COR-L47 (cell line): ENCODE results near the gene USP36.
"Not testable (repeated sequence)": the region's sequence is repeated elsewhere in the genome, so short reads cannot be mapped to it uniquely, and the experiment has no call there.

Experiments
- DNase-seq: peaks from one replicate; lab custom pipeline; 2025; lab: John Stamatoyannopoulos, UW

Gene USP36

GRCh38 chr17:78872486-78872885, 31.9 kb upstream of the USP36 start:
- no peak for DNase-seq

DNA sequence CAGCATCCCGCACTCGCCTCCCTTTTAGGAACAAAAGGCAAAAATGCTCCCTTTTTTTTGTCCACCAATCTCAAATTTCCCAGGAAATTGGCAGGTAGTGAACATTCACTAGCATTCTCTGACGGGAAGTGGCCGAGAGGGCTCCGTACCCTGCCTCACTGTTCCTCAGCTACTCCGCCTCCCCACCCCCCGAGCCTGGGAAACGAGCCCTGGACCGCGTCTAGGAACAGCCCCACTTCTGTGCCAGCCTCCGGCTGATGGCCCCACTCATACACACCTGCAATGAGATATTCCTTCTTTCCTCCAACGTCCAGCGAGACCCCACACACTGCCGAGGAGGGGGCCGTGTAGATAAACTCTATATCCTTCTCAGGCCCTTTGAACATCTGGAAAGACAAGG, 30.0 kb upstream of the USP36 start:
- DNase-seq, result no peak

GRCh38 chr17:78868391-78868790, 27.8 kb upstream of the USP36 start:
- no peak for DNase-seq

DNA sequence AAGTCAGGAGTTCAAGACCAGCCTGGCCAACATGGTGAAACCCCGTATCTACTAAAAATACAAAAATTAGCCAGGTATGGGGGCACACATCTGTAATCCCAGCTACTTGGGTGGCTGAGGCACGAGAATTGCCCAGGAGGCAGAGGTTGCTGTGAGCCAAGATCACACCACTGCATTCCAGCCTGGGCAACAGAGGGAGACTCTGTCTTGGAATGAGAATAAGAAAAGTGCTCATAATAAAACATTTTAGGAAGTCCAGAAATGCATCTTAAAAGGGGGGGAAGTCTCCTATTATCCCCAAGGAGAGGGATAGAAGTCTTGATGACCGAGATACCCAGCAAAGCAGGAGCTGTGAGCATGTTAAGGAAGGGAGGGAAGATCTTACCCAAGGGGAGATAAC, 26.4 kb upstream of the USP36 start:
- DNase-seq, result not testable (repeated sequence)

GRCh38 chr17:78865682-78866390, 25.2 kb upstream of the USP36 start:
- peak; percentile 64 for DNase-seq

- DNase-seq, result no peak
Measured at GRCh38 chr17:78864117-78864516, 23.5 kb upstream of the USP36 start.

DNA sequence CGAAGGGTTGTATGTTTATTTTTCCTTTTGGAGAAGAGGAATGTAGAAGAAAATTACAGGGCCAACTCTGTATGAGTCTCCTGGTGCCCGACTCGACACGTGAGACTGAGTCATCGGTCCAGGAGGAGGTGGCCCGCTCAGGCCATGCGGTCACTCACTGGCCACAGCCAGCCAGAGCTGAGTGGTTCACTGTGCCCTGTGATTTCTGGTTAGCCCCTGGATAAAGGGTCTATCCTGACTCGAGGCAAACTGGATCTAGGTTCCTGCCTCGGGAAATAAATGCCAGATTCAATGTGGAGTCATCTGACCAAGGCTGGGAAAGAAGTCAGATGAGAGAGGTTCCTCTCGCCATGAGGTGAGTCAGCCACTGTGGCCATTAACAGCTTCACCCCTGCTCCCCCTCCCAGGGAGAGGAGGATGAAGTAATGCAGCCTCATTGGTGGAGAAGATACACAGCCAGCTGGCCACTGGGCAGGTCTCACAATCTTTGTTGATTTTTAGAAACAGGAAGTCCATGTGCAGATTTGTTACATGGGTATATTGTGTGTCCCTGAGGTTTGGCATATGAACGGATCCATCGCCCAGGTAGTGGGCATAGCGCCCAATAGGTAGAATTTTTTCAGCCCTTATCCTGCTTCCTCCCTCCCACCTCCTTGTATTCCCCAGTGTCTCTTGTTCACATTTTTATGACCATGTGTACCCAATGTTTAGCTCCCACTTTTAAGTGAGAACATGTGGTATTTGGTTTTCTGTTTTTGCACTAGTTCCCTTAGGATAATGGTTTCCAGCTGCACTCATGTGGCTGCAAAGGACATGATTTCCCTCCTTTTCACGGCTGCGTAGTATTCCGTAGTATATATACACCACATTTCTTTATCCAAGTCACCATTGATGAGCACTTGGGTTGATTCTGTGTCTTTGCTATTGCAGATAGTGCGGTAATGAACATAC, 21.7 kb upstream of the USP36 start:
- DNase-seq, result no peak

- DNase-seq, result no peak
Measured at GRCh38 chr17:78861229-78861628, 20.6 kb upstream of the USP36 start.

DNA sequence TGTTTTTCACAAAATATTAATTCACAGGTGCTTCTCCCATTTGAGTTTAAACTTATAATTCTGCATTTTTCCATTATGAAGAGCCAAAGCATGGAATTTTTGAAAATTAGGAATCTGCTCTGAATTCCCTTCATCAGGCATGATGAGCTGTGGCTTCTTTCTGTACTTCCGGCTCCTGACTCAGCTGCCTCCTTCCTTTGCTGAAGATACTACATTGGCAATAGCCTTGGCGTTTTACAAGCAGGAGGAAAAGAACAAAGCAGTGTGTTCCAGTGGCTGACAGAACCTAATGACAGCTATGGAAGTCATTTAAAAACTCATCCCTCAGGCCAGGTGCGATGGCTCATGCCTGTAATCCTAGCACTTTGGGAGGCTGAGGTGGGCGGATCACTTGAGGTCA, 18.4 kb upstream of the USP36 start:
- DNase-seq, result no peak

DNA sequence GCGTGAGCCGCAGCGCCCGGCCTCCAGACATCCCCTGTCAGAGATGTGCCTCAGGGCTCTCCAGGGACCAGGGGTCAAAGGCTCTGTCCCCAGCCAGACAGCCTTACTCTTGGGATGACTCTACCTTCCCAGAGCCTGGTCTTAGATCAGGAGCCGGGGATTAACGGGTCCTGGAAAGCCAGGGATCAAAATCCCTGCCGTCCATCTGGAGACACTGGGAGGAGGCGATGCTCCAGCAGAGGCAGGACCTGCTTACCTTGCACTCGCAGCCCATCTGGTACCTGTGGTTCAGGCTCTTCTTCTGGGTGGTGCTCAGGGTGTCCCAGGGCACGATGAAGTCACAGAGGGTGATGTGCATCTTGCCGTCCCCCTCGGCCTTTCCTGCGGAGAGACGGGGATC, 16.7 kb upstream of the USP36 start:
- no peak for DNase-seq

GRCh38 chr17:78855561-78856165, 15.0 kb upstream of the USP36 start:
- DNase-seq, result no peak

GRCh38 chr17:78854508-78854907, 13.9 kb upstream of the USP36 start:
- no peak for DNase-seq

DNA sequence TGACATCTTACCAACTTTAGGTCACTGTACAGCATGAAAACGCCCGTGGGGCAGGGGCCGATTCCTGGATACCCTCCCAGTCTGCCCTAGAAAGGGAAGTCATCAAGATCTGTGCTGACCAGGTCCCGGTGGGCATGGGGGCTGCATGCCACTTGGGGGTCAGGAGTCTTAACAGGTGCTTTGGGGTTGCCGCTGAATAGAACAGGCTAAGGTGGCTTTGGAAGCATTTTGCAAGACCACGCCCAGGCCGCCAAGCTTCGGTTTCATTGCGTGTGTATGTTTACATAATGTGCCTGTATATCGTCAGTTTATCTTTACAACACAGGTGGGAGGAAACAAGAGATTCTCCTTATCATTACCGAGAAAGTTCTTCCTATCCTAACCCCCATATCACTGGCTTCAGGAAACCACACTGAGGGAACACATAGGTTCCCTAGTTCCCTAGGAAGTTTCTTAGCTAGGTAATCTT, 13.3 kb upstream of the USP36 start:
- no peak for DNase-seq

- DNase-seq, result no peak
Measured at GRCh38 chr17:78852709-78853121, 12.1 kb upstream of the USP36 start.

DNA sequence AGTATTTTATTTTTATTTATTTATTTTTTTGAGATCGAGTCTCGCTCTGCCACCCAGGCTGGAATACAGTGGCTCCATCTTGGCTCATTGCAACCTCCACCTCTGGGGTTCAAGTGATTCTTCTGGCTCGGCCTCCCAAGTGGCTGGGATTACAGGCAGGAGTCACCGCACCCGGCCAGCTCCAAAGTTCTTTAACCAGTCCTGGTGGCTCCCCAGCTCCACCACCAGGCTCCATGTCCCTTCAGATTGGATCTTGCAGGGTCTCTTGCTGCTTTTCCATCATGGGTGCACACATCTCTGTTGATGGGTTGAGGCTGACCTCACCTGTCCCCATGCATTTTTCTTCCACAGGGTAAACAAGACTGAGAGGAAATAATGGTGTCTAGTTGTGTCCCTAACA, 8.4 kb upstream of the USP36 start:
- no peak for DNase-seq

DNA sequence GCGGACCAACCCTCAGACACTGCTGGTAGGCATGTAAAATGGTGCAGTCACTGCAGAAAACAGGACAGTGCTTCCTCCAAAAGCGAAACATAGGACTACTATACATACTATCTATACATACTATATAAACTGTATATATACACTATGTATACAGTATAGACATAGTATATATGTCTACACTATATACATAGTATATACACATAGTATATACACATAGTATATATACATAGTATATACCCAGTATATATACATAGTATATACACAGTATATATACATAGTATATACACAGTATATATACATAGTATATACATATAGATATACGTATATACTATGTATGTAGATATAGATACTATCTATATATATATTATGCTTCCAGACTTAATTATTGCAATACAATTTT, 6.4 kb upstream of the USP36 start:
- no peak for DNase-seq

DNA sequence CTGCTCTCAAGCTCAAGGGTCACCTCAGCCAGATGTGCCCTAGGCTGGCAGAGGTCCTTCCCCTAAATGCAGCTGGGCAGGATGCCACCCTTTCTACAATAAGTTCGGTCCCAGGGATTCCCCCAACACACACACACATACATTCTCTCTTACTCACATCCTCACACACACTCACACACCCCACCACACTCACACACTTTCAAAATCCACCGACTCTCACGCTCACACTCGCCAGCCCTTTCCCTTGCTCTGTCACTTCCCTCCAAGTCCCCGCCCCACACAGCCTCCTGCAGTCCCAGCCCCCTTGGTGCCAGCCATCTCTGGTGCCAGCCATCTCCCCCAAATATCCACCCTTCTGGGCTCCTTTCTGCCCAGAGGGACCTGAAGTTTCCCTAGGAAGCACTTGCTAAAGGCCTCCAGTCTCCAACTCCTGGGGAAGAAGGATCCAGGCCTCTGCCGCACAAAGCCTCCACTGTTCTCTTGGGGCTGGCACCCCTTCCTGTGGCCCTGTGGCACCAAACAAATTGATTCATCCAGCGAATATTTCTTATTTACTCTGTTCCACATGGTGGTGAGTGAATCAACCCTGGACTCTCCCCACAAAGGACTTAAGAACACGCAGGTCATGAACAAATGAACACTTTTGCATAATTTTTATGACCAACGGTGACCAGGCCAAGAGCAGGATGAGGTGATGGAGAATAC, 3.8 kb upstream of the USP36 start:
- no peak for DNase-seq

- DNase-seq, result peak; percentile 60
Measured at GRCh38 chr17:78842881-78843565, 2.4 kb upstream of the USP36 start.

GRCh38 chr17:78840530-78840779, 159 bp downstream of the USP36 start:
- DNase-seq, result no peak

DNA sequence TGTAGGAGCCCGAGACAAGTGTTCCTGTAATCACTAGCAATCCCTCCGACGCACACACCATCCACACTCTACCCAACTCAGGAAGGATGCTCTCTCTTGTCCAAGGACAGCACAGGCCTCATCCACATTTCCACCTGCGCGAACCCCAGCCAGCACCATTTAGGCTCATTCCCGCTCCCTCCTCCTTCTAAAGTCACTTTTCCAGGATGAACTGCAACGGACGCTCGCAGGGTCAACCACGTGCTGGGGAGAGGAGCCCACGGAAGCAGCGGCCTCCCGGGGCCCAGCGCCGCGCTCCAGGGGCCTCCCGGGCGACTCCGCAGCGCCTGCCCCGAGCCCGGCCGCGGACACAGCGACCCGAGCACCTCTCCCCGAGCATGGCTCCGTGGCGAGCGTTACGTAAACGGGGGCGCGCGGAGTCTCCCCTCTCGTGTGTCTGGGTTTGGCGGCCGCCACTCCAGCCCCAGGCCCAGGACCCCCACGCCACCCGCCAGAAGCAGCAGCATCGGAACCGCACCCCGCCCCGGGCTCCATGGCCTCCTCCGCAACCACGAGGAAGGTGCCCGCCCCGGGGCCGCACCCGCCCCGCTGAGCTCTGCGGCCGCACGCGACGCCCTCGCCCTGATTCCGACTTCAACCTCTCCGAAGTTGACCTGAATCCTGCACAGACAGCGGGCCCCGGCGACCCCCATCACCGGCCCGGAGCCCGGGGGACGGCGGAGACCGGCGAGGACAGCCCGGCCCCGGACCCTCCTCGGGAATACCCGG, 668 bp downstream of the USP36 start:
- no peak for DNase-seq

DNA sequence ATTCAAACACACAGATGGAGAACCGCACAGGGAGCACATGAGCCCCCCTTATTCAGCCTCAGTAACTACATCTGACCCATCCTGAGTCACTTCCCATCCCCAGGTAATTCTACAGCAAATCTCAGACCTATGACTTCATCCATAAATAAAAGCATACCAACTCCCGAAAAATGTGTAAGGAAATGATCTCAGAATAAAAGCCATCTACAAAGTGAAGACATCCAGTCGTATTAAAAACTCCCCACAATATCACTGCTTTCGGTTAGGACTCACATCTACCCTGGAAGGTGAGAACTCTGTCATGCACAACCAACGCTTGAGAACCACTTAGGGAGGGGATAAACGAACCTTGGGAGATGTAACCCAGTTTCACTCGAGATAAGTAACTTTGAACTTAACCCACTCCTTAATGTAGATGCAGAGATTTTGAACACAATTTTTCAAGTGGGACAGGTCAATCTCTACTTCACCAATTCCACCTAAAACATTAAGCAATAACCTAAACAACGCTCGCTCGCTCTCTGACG, 1.3 kb downstream of the USP36 start:
- no peak for DNase-seq
